HG03432 (cell line): ENCODE results near the gene COX4I1.

ENCODE experiments used
- ATAC-seq: cut with Tn5 transposase; IDR thresholded peaks from one replicate; pipeline ENCODE4 v1.9.1; 2021; ENCODE audit warnings: mild to moderate bottlenecking, moderate library complexity; ENCODE audit not compliant: unreplicated experiment

Gene COX4I1

GRCh38 chr16:85854935-85855334 lies 55.4 kb downstream of the COX4I1 start:
- no peak for ATAC-seq

- no peak for ATAC-seq
Observed at GRCh38 chr16:85856079-85856478, 56.6 kb downstream of the COX4I1 start.

GRCh38 chr16:85856585-85856984 lies 57.1 kb downstream of the COX4I1 start:
- ATAC-seq: no peak
